NCI-H2171 treated with DMSO at 0.1 percent for 48 hours (cell line): ENCODE measurements around the gene KIF26B.
"Not testable (repeated sequence)": the region's sequence is repeated elsewhere in the genome, so short reads cannot be mapped to it uniquely, and the experiment has no call there.

ENCODE experiments used
- DNase-seq: peaks from one replicate; lab custom pipeline; 2025; lab: John Stamatoyannopoulos, UW

The KIF26B gene

DNA sequence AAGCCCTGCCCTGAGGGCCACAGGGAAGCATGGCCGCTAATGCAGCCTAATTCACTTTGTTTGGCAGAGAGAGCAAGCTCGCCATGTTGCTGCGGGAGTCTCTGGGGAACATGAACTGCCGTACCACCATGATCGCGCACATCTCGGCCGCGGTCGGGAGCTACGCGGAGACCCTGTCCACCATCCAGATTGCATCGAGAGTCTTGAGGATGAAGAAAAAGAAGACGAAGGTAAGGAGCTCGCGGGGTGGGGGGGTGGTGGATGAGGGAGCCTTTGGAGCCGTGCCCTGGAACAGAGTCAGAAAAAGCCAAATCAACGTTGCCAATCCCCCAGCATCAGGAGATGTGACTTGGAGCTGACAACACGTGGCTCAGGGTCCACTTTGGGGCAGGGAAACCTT, 529.4 kb downstream of the KIF26B start:
- DNase-seq, result no peak

GRCh38 chr1:245684571-245684970, 529.8 kb downstream of the KIF26B start:
- no peak for DNase-seq

DNA sequence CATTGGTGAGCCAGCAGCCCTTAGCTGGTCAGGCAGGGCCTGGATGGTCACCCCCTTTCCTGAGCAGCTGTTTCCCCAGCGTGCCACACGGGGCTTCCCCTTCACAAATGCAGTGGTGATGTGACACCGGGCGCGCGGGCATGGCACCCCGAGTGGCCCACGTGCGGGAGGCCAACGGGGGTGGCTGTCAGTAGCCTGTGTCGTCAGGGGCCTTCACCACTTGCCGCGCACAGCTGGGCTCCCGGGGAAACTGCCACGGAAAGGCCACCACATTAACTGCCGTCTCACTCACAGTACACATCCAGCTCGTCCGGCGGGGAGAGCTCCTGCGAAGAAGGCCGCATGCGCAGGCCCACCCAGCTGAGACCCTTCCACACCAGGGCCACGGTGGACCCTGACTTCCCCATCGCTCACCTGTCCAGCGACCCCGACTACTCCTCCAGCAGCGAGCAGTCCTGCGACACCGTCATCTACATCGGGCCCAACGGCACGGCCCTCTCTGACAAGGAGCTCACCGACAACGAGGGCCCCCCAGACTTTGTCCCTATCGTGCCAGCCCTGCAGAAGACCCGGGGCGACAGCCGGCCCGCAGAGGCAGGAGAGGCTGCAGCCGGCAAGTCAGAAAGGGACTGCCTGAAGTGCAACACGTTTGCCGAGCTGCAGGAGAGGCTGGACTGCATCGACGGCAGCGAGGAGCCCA, 530.5 kb downstream of the KIF26B start:
- DNase-seq, result no peak

GRCh38 chr1:245686006-245686405, 531.2 kb downstream of the KIF26B start:
- DNase-seq, result no peak

GRCh38 chr1:245686446-245687030, 531.8 kb downstream of the KIF26B start:
- no peak for DNase-seq

DNA sequence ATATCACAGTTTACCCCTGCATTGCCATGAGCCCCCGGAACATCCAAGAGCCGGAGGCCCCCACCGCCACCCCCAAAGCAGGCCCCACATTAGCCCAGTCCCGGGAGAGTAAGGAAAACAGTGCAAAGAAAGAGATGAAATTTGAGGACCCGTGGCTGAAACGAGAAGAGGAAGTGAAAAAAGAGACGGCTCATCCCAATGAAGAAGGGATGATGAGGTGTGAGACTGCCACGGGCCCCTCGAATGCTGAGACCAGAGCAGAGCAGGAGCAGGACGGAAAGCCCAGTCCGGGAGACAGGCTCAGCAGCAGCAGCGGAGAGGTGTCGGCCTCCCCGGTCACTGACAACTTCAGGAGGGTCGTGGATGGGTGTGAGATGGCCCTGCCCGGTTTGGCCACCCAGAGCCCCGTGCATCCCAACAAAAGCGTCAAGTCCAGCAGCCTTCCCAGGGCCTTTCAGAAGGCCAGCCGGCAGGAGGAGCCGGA, 532.4 kb downstream of the KIF26B start:
- DNase-seq, result no peak

- DNase-seq, result no peak
Measured at GRCh38 chr1:245687636-245688535, 533.1 kb downstream of the KIF26B start.

- no peak for DNase-seq
Measured at GRCh38 chr1:245688536-245689453, 534.0 kb downstream of the KIF26B start.

DNA sequence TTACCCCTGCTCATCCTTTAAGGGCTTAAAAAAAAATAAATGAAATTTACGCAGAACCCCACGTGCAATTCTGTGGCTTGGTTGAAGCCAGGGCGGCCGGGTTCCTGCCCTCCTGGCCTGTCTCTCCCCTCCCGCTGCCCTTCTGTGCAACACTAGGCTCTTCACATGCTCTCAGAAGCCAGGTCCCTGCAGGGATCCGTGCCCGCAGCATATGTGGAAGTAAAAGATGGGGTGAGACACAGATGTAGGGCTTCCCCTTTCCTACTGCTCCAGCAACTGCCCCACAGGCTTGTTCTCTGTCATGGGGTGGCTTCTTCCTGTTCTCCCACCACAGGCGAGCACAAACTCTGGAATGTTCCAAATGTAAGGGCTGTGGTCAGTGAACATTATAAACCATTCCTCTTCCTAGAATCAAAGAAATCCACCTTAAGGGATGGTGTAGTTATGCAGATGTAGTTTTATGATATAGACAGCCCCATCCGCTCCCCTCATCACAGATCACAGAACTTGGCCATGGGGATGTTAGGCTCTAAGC, 535.4 kb downstream of the KIF26B start:
- no peak for DNase-seq

DNA sequence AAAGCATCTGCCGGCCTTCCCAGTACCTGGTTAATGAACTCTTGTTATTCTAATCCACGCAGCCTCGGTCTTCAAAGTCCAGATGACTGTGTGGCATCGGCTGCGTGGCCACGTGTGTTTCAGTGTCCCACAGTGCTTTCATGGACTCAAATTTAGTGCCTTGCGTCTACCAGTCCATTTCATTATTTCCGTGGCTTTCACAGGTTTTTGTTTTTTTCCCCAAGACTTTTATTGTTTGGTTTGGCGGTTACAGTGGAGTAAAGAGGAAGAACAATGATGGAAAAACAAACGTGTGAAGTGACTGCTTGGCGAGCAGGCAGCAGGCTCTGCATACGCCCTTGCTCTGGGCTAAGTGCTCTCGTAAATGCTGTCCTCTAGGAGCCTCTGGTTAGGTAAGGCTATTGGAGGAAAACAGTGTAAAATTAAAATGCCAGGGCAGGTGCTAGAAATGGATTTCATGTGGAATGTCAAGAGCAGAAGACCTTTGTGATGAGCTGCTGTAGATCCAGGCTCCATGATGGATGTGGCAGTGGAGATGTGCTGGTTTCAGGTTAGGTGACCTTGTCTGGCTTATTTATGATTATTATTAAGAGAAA, 536.3 kb downstream of the KIF26B start:
- no peak for DNase-seq

DNA sequence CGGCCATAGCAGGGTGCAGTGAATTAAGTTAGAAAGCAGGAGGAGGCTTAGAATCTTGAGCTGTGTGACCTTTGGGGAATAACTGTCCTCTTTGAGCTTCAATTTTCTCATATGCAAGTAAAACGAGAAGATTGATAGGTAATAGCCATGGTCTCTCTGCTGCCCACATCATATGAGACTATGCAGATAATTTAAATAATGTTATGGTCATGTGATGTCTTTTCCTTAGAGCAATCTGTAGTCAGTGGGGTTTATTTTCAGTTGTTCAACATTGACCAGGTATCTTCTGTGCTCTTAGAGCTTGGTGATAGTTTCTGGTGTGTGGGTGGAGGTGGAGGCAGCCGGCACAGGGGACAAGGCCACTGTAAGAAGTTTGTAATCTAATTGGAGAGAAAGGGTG, 537.1 kb downstream of the KIF26B start:
- DNase-seq, result no peak

GRCh38 chr1:245692318-245692717, 537.5 kb downstream of the KIF26B start:
- no peak for DNase-seq

DNA sequence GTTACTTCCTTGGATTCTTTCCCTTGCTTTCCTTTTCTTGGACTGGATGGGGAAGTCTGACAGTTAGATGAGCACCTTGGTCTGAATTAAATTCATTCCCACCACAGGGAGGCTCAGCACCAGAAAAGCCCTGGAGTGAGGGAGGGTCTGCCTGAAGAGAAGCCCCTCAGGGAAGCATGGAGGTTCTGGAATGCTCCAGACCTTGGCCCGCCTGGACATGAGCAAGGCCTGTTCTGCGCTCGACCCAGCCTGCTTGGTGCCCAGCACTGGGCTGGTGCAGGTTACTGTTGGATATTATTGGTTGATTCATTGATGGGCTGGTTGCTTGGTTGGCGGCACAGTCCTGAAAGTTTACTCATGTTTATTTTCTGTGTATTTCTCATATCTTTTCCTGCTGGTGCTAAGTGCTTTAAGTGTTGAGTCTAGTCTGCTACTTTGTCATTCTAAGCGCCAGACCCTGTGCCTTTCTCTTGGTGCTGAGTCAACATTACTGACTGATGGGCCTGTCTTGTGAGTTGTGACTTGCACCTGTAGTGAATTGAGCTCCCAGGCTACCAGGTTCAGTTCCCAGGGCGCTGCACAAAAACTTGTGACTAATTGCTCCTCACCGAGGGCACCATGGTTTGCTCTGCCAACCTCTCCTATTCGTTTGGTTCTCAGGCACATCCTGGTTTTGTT, 538.5 kb downstream of the KIF26B start:
- DNase-seq, result no peak

DNA sequence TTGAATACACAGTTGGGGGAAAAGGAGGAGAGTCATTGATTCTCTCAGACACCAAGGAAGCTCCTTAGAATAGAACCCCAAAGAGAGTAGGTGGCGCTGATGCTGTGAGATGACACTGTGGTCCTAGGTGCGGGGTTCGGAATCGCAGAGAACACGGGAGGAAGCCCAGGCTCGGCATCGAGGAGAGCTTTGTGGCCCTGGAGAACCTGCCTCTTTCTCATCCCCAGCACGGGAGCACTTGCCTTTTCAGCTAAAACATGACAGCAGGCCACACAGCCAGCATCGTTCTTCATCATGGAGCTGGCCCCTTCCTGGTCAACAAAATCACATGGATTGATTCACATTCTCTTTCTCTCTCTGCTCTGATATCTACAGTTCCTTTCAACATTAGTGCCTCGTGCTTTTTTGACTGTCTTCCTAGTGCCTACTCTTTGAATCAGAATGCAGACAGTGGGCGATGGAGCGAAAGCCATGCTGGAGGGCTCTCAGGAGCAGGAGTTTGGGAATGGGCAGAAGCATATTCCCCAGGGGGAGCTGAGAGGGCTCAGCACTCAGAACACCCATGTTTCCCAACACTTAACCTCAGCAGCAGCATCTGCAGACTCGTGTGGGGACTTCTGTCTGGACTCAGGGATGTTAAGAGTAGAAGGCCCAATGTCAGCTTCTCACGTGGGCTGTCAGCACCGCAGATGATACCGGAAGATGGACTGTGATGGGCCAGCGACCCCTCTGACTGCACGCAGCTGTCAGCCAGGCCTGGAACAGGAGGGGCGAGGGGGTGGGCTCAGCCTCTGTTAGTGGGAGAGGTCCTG, 539.4 kb downstream of the KIF26B start:
- no peak for DNase-seq

GRCh38 chr1:245694753-245695195, 540.0 kb downstream of the KIF26B start:
- DNase-seq, result no peak

DNA sequence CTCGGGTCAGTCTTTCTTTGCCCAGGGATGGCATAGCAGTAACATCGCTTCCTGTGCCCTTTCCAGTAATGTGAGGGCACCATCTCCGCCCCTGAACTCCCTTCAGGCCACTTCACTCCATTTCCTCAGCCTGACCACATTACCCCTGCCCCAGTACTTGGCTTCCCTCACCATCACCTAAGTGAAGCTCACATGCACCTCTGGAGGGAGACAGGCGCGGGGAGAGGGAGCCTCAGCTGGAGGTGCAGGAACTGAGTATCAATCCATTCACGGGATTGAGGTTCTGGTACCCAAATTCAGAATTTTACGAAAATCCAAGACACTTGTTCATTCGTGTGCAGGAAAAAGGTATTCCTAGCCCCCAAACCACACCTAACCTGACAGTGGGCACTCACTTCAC, 540.4 kb downstream of the KIF26B start:
- no peak for DNase-seq

- not testable (repeated sequence) for DNase-seq
Measured at GRCh38 chr1:245695701-245696100, 540.9 kb downstream of the KIF26B start.

GRCh38 chr1:245698116-245698515, 543.3 kb downstream of the KIF26B start:
- no peak for DNase-seq

DNA sequence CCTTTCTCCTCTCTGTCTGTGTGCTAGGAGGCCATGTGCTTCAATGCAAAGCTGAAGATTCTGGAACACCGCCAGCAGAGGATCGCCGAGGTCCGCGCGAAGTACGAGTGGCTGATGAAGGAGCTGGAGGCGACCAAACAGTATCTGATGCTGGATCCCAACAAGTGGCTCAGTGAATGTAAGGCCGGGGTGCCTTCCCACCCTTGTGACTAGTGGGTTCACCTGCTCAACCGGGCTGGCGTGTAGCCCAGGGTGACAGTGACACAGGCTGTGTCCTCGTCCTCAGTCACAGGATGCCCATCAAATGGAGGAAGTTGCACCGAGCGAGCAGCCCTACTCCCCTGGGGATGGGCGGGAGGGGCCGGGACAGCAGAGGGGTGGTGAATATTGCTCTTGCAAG, 544.1 kb downstream of the KIF26B start:
- DNase-seq, result no peak

GRCh38 chr1:245700631-245701030, 545.8 kb downstream of the KIF26B start:
- DNase-seq, result no peak
